ENCODE results near the gene UBASH3A.
A peak's percentile ranks its signal among the peaks of the same experiment; 100 is the strongest.
"Not testable (repeated sequence)": the region's sequence is repeated elsewhere in the genome, so short reads cannot be mapped to it uniquely, and the experiment has no call there.

UBASH3A gene

DNA sequence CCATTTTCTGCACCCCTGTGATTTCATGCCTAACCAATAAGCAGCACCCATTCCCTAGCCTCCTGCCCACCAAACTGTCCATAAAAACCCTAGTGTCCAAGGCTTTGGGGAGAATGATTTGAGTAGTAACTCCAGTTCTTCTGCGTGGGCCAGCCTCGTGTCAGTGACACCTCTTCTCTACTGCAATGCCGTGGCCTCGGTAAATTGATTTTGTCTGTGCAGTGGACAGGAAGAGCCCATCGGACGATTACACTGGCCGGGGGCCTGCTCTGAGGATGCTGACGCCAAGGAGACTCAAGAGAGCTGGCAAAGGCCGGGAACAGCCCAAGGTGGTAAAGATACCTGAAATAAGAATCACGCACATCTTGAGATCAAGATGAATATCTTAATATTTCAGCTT lies 63.0 kb downstream of the UBASH3A start:
- TF ChIP-seq, protein P1, sequence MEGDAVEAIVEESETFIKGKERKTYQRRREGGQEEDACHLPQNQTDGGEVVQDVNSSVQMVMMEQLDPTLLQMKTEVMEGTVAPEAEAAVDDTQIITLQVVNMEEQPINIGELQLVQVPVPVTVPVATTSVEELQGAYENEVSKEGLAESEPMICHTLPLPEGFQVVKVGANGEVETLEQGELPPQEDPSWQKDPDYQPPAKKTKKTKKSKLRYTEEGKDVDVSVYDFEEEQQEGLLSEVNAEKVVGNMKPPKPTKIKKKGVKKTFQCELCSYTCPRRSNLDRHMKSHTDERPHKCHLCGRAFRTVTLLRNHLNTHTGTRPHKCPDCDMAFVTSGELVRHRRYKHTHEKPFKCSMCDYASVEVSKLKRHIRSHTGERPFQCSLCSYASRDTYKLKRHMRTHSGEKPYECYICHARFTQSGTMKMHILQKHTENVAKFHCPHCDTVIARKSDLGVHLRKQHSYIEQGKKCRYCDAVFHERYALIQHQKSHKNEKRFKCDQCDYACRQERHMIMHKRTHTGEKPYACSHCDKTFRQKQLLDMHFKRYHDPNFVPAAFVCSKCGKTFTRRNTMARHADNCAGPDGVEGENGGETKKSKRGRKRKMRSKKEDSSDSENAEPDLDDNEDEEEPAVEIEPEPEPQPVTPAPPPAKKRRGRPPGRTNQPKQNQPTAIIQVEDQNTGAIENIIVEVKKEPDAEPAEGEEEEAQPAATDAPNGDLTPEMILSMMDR (IDR thresholded peaks at IDR 0.05), result no peak
- Histone ChIP-seq H3K9me3 (no peaks in the 10 kb centered on the region), H3K4me3 (no peak overlapping the region), H3K27me3 (peaks cover 0 to 12% of the 10 kb centered on the region in 2 donors), H3K27ac (no peak overlapping the region), H3K36me3 (no peaks in the 10 kb centered on the region), H3K4me1 (no peaks in the 10 kb centered on the region)
- DNase-seq, result peak in 1 of 2 donors; percentile 20
- intact Hi-C loops (cut with DNase I; ENCODE audit: low total_unique reads), result no loop called here

DNA sequence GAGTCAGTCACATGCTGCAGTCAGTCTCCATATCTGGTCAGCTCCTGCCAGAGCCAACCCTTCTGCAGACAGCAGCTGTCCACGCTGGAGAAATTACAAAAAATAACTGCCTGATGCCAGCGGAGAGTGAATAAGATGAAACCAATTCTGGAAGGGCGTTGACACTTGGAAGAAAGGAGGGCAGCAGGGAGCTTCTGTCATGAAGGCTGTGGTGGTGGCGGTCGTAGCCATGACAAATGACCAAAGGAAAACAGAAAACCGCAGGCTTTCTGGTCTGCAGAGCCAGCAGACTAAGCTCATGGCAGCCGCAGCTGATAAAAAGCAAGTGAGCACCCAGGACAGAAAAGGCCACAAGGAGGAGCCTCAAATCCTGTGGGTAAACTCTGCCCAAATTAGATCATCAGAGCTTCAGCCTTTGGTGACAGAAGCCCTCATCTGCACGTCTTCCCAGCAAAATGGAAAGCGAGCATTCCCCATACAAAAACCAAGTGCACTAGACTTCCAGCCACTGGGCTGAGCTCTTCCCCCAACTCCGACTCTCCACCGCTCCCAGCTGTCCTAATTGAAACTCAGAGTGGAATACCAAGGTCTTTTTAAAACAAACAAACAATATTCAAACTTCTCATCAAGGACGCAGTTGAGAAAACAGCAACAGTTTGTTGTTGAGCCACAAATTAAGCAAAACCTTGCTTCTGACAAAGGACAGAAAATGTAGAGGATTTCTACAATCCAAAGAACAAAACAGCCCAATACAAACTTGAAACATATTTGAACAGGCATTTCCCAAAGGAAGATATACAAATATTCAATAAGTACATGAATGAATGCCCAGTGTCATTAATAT lies 63.7 kb downstream of the UBASH3A start:
- Histone ChIP-seq H3K4me3 (no peak overlapping the region), H3K9me3 (no peaks in the 10 kb centered on the region), H3K4me1 (no peaks in the 10 kb centered on the region), H3K36me3 (no peaks in the 10 kb centered on the region), H3K27me3 (peaks cover 0 to 12% of the 10 kb centered on the region in 2 donors), H3K27ac (no peak overlapping the region)
- peak in 1 of 2 donors; percentile 37 for DNase-seq
- intact Hi-C loops (cut with DNase I; ENCODE audit: low total_unique reads), result no loop called here
- TF ChIP-seq, protein P1 (IDR thresholded peaks at IDR 0.05), result peak in 1 of 2 experiments; percentile 6

DNA sequence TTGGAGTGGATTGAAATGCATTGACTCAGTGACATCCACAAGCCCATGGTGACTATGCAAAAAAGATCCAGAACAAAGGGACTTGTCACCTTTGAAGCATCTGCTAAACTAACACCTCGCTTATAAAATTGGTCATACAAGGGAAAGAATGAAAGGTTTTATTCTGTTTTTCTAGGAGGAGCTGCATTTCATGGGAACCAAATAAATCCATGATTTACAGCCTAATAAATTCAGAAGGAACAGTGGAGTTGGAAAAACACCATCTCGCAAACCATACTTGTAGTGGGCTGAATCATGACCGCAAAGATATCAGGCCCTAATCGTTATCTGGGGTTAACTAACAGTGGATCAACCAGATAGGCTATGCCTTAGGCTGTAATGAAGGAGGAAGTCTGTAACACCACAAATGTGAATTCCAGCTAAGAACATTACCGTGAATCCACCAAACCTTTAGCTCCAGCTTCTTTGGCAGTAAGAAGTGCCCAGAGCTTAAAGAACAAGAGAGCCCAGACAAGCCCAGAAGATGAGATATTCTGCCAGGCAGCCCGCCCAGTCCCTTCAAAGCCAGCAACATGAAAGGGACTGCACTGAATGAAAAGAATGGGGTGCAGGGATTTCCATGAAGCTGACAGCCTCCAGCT lies 64.9 kb downstream of the UBASH3A start:
- TF ChIP-seq, protein P1 (IDR thresholded peaks at IDR 0.05), result no peak
- intact Hi-C loops (cut with DNase I; ENCODE audit: low total_unique reads), result no loop called here
- Histone ChIP-seq H3K9me3 (no peaks in the 10 kb centered on the region), H3K4me1 (no peaks in the 10 kb centered on the region), H3K27me3 (peaks cover 0 to 11% of the 10 kb centered on the region in 2 donors), H3K36me3 (no peaks in the 10 kb centered on the region), H3K4me3 (no peak overlapping the region), H3K27ac (no peak overlapping the region)
- DNase-seq, result peak in 1 of 2 donors; percentile 12

DNA sequence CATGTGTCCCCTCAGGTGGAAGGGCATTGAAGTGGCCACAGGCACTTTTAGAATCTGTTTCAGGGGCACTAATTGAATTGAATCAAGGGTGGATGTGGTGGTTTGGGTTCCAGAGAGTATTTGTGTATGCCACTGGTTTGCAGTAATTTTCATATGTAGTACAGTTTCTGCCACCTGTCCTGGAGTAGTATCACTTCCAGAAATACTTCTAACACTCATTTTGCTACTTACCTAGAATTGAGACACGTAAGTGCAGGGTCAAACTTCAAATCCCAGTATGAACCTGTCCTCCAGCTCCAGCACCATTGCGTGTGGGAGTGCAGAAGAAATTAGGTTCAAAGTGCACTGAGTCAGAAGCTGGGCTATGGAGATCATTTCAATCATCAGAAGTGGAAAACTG lies 65.6 kb downstream of the UBASH3A start:
- intact Hi-C loops (cut with DNase I; ENCODE audit: low total_unique reads), result no loop called here
- no peaks in the 10 kb centered on the region for H3K9me3 ChIP-seq
- no peak overlapping the region for H3K4me3 ChIP-seq
- DNase-seq, result no peak
- H3K27me3 ChIP-seq, result peaks cover 0 to 11% of the 10 kb centered on the region in 2 donors
- no peak overlapping the region for H3K27ac ChIP-seq
- no peaks in the 10 kb centered on the region for H3K36me3 ChIP-seq
- TF ChIP-seq, protein P1 (IDR thresholded peaks at IDR 0.05), result no peak
- H3K4me1 ChIP-seq, result no peaks in the 10 kb centered on the region

DNA sequence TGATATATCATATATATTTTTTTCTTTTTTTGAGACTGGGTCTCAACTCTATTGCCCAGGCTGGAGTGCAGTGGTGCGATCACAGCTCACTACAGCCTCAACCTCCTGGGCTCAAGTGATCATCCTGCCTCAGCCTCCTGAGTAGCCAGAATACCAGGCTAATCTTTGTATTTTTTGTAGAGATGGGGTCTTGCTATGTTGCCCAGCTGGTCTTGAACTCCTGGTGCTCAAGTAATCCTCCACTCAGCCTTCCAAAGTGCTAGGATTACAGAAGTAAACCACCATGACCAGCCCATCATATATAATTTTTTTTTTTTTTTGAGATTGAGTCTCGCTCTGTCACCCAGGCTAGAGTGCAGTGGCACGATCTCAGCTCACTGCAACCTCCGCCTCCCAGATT lies 66.0 kb downstream of the UBASH3A start:
- H3K4me1 ChIP-seq; H3K4me3 ChIP-seq; H3K36me3 ChIP-seq; H3K9me3 ChIP-seq; H3K27ac ChIP-seq; DNase-seq; intact Hi-C loops (cut with DNase I; ENCODE audit: low total_unique reads): not testable (repeated sequence)
- peaks cover 0 to 11% of the 10 kb centered on the region in 2 donors for H3K27me3 ChIP-seq

DNA sequence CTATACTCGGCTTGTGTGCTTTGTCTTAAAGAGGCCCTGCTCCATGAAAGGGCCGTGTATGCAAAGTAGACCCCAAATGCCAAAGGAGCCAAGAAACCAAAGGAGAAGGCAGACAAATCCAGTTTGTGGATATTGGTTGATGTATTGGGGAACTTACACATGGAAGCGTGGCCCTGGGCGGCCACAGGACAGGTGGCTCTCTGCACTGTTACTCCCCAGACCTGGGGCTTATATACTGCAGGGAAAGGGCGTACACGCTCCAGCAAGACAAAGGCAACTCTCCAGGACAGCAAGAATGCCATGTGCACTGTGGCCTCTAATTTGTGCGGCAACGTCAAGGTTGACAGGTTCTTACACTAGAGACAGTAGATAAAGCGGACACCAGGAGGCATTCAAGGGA lies 67.5 kb downstream of the UBASH3A start:
- Histone ChIP-seq H3K27me3 (peaks cover 0 to 14% of the 10 kb centered on the region in 2 donors), H3K36me3 (no peaks in the 10 kb centered on the region), H3K27ac (no peak overlapping the region), H3K9me3 (no peaks in the 10 kb centered on the region), H3K4me1 (no peaks in the 10 kb centered on the region), H3K4me3 (no peak overlapping the region)
- peak in 1 of 2 donors; percentile 40 for DNase-seq
- intact Hi-C loops (cut with DNase I; ENCODE audit: low total_unique reads), result no loop called here
- TF ChIP-seq, protein P1 (IDR thresholded peaks at IDR 0.05), result no peak
